Fibroblast of skin of abdomen (primary cell): Measurements from ENCODE around the gene CSRP3. TPM values are rescaled to one million over a fixed set of nuclear protein-coding genes. Genes with fewer than 3 reads are reported as not detected.

ENCODE experiments used
- DNase-seq: peaks from one replicate; pipeline ENCODE4 v3.0.0-alpha.2; 2013
- polyA plus RNA-seq, 2 experiments: library from polyadenylated mRNA; unstranded; fragments of 120-200 nt; gene quantifications; one replicate each; pipeline ENCODE4 v1.2.1, GENCODE V29; 2013; ENCODE audit not compliant: insufficient read length in 2 of 2

The CSRP3 gene
- polyA plus RNA-seq (2013, experiment 1 of 2; ENCODE audit: insufficient read length) = 1.2 TPM
- 1.7 TPM for polyA plus RNA-seq (2013, experiment 2 of 2; ENCODE audit: insufficient read length)

- DNase-seq = peak; percentile 22
Measured at GRCh38 chr11:19201737-19202605, at the start of gene CSRP3. Gene CSRP3, minus strand, starts transcription at chr11:19201983. Its CDS starts 9,535 bp downstream, at chr11:19192448.

DNA sequence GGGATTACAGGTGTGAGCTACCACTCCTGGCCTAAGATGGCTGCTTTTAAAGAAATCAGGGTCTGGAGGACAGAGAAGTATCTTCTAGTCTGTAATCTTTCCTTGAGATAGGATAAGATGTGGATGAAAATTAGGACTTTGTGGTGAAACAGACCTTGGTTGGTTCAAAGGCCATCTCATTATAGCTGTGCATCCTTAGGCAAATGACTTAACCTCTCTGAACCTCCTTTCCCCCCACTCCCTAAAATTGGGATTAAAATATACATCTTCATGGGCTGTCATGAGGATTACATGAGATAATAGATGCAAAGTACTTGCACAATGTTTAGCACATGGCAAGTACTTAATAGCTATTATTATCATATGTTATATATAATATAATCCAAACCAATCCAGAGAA lies 49.8 kb upstream of the CSRP3 start:
- no peak for DNase-seq

DNA sequence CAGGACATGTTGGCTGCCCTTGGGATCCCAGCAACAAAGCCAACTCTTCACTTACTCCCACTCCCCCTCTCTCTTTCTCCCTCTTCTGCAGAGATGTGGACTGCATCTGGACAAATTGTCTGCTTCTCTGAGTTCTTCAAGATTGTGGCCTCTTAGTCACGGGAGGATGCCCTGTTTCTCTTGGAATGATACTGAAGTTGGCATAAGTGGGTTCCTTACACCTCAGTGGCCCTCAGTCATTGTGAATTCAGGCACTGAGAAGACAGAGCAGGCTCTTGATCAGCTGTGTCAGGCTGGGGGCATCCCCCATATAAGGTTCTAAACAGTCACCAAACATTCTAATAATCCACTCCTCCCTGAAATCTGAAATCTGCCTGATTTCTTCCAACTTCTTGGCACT lies 45.0 kb upstream of the CSRP3 start:
- no peak for DNase-seq

DNA sequence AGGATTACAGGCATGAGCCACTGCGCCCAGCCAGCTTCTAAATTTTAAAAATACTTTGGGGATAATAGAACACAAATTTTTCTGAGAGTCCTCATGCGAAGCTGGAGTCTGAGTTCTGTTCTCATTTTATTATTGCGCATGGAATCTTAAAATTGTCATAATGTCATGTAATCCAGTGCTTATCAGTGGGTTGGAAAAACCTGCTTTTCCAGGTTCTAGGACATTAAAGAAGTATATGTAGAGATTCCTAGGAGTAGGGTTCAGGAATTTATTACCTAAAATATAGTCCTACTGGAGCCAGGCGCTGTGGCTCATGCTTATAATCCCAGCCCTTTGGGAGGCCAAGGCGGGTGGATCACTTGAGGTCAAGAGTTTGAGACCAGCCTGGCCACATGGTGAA lies 43.6 kb upstream of the CSRP3 start:
- no peak for DNase-seq

- DNase-seq = no peak
Measured at GRCh38 chr11:19244621-19245020, 42.8 kb upstream of the CSRP3 start.

DNA sequence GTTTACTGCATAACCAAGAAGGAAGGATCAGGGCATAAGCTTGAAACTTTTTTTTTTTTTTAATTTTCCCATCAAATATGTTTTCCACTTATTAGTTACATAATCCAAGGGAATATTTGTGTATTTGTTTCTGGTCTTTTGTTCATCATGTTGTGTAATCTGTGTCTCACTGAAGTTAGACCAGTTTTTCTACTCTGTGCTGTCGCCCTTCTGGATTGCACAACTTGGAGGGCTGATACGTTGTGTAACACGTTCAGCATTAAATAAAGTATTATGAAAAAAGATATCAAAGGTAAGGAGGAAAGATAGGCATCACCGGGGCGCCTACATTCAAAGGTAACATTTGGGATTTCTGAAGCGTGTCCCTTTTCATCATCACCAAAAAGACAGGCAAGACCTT lies 42.3 kb upstream of the CSRP3 start:
- DNase-seq = no peak

DNA sequence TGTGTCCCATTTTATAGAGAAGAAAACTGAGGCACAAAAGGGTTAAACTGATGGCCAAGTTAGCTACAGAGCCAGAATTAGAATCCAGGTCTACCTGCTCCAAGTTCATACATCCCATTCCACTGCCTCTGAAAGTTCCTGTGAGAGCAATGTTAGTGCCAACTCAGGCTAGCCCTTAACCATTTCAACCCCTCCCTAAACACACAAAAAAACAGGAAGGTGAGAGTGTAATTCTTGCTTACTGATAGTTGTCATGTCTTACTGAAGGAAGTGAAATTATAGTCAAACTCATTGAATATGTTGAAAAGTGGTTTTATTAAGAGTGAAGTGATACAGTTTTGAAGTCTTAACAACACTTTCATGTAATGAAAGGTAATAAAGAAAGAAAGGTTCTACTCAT lies 41.8 kb upstream of the CSRP3 start:
- DNase-seq = no peak

DNA sequence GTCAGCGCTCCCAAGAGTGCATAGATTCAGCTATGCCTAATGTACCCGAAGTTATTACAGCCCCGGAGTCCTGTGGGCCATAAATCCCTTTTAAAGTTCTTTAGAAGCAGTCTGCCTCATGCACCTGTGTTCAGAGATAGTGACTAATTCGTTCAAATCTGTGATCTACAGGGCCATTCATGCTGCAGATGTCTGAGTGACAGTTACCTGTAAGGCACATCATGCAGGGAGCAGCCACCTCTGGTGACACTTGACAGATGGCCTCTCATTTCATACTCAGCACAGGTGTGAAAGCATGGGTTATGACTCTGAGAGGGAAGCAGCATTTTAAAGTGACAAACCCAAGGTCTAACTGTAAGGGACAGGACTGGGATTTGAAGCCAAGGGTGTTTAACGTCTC lies 41.4 kb upstream of the CSRP3 start:
- no peak for DNase-seq

GRCh38 chr11:19242179-19242932 lies 40.6 kb upstream of the CSRP3 start:
- no peak for DNase-seq

DNA sequence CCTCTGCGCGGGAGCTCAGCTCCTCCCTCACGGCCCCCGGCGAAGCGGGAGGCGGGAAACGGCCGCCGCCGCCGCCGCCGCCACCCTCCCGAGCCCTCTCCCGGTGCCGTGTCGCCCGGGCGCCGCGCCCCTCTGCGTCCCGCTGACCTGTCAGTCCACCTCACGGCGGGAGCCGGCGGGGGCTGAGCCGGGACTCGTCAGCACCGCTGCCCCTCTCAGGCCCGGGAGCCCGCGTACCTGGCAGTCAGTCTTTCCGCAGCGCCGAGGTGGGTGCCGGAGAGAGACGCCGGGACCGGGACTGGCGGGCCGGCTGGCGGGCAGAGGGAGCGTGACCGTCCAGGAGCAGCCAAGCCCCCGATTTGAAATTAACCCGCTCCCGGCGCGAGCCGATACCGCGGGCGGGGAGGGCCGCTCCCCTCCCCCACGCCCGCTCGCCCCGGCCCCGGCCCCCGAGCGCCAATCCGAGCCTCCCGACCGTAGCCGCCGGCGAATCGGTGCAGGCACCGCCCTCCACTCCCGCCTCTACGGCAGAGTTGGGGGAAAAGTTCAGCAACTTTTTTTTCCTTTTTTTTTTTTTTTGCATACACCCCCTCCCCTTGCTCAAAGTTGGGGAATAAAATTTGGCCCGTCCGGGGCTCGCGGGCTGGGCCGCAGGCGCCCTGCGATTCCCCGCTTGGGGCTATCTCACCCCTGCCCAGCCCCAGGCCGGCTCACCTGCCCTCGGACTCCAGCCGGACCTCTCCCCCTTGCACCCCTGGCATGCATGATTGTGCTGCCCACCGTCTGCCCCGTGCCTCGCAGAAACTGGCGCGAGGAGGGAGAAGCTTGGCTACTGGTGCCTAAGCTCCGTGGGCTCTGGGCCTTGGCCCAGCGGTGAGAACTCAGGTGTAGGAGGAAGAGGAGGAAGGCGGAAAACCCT lies 39.7 kb upstream of the CSRP3 start:
- peak; percentile 8 for DNase-seq

DNA sequence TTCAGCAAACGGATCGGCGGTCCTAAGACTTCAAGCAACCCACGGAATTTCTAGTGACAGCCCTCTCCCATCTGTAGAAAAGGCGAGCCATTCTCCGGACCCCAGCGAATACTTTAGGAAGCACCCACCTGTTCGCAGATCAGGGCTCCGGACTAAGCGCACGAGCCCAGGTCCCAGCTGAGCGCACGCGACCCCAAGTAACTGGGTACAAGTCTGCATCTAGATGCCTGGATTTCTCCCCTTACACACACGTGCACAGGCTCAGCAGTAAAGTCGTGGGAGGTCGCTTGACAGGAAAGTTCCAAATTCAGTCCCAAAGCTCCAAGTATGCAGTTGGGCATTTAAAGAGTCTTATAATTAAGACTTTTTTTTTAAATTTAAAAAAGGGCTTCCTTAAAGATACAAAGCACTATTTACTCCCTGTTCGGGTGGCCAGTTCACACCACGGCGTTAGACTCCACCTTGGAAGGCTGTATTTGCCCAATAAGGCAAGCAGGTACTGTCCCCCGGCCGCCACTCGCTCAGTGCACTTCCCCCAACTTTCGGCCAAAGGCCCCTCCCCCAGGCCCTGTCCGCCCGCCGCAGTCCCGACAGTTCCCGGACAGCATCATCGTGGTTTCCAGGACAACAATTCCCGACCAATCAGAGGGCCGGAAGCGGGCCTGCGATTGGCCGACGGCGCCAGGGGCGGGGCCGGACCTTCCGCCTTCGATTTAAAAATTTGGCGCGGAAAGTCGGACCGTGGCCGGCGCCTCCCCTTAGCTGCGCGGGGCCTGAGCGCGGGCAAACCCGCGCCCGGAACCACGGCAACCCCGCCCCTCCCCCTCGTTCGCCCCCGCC lies 38.9 kb upstream of the CSRP3 start, which contains the start of gene E2F8:
Gene E2F8 (minus strand): TSS at position 526 of the 840 bp plus-strand sequence. CDS start 824 bp downstream, outside the sequence.
- peak; percentile 92 for DNase-seq

- DNase-seq = no peak
Measured at GRCh38 chr11:19239039-19239438, 37.3 kb upstream of the CSRP3 start.

DNA sequence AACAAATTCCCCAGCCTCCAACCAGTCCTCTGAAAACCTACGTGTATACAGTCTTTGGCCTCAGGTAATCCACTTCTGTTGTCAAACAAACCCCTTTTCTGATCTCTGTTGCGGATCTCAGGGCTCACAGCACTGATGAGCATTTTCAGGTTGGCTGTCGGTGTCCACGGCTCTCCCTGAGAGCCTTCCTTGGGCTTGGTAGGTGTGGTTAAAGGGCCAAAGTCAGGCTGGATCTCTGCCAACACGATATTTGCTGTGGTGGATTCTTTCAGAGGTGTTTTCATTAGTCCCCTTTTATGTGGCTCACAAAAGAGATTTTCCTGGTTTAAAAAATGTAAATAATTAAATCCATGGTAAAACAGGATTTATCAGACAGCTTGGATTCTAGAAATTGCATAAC lies 36.0 kb upstream of the CSRP3 start:
- DNase-seq = no peak

DNA sequence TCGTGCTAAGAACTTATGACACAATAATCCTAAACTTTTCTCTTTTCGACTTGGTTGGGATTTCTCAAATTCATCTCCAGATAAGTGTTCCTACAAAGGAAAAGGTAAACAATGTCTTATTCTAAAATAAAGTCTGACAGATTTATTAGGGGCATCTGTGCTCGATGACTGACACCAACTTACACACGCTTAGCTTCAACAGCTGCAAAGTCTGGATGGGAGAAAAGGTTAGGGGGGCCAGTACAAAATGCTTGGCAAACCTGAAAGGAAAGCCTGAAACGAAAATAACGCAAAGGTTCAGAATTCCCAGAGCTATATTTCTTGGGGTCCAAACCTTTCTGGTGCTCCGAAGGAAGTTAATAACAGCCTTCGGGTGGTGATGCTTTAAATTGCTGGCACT lies 35.6 kb upstream of the CSRP3 start:
- DNase-seq = no peak

DNA sequence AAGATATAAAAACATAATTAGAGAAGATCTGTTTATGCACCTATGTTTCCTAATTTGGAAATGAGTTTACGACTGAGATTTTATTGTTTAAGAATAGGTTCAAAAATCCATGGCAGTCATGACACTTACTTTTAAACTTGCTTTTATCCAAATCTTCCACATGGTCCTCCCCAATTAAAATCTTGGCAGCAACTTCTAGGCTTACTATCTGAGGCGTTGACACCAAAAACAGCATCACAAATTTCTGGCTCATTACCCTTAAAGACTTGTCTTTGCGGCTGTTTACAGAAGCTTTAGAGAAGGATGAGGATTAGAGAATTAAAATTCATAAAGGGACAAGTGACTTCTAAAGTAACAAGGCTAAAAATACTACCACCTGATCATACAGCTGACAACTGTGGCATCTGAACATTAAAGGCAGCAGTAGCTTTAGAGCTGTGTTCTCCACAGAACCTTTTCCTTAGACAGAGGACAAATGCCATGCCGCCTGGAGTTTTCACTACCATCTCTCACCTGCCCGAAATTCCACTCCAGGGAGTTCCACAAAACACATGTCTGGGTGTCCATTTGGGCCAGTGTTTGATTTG lies 32.5 kb upstream of the CSRP3 start:
- DNase-seq = no peak

GRCh38 chr11:19232910-19233503 lies 31.2 kb upstream of the CSRP3 start:
- DNase-seq = peak; percentile 82

DNA sequence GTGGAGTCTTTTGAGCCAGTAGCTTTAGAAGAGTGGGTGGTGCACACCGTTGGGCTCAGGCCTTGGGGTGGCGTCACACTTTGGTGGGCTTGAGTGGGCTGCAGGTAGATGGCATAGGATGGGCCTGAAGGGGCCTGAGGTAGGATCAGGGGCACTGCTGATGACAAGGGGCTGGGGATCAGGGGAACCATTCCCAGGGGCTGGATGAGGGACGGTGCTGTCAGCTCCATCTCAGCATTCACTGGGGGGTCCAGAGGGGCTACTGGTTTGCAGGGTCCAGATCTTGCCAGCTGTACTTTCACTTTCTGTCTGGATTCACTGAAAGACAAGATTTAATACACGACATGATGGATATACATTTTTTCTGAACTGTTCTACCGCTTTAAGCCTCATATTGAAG lies 27.9 kb upstream of the CSRP3 start:
- DNase-seq = no peak

GRCh38 chr11:19228968-19229367 lies 27.2 kb upstream of the CSRP3 start:
- no peak for DNase-seq

DNA sequence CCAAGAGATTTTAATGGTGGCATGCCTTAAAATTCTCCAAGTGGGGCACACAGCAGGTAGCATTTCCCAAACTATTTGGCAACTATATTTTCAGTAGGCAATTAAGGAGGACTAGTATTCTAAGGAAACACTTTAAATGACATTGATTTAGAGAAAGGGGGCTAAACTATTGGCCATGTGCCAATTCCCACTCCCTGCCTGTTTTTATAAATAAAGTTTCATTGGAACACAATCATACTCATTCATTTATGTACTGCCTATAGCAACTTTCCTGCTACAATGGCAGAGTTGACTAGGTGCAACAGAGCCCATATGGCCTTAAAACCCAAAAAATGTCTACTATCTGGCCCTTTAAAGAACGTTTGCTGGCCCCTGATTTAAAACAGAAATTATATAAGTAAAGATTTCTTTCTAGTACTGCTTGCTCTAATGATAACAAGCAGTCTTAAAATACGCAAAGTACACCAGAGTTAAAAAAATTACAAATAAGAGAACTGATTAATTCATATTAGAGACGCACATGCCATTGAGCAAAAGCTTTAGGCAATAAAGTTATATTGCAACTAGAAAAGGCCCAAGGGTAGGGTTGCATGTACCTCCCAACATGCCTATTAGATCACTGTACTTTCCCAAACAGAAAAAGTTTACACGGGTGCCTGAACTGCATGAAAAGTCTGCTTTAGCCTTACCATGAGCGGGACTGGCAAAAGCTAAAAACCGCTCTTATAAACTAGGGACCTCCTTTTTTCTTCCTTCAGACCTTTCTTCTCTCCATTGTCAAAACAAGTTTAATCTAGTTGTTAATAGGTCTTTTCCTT lies 24.8 kb upstream of the CSRP3 start:
- DNase-seq = no peak

GRCh38 chr11:19225581-19225980 lies 23.8 kb upstream of the CSRP3 start:
- no peak for DNase-seq
